HG03432 (cell line): ENCODE results near the gene ENAH.
"Not testable (repeated sequence)": the region's sequence is repeated elsewhere in the genome, so short reads cannot be mapped to it uniquely, and the experiment has no call there.

ENCODE experiments used
- ATAC-seq: cut with Tn5 transposase; IDR thresholded peaks from one replicate; pipeline ENCODE4 v1.9.1; 2021; ENCODE audit warnings: mild to moderate bottlenecking, moderate library complexity; ENCODE audit not compliant: unreplicated experiment

Gene ENAH

GRCh38 chr1:225532240-225532944 is 120.5 kb downstream of the ENAH start:
- no peak for ATAC-seq

GRCh38 chr1:225529726-225530125 is 123.2 kb downstream of the ENAH start:
- no peak for ATAC-seq

- no peak for ATAC-seq
Measured at GRCh38 chr1:225527575-225527974, 125.3 kb downstream of the ENAH start.

GRCh38 chr1:225526878-225527277 is 126.0 kb downstream of the ENAH start:
- ATAC-seq = no peak

- no peak for ATAC-seq
Measured at GRCh38 chr1:225525377-225525776, 127.5 kb downstream of the ENAH start.

GRCh38 chr1:225524570-225524969 is 128.4 kb downstream of the ENAH start:
- no peak for ATAC-seq

GRCh38 chr1:225523263-225523950 is 129.5 kb downstream of the ENAH start:
- ATAC-seq = no peak

GRCh38 chr1:225522588-225523262 is 130.2 kb downstream of the ENAH start:
- ATAC-seq = no peak

GRCh38 chr1:225520587-225521227 is 132.2 kb downstream of the ENAH start:
- ATAC-seq = no peak

GRCh38 chr1:225519166-225519863 is 133.6 kb downstream of the ENAH start:
- ATAC-seq = no peak

GRCh38 chr1:225517697-225518096 is 135.2 kb downstream of the ENAH start:
- no peak for ATAC-seq

- ATAC-seq = no peak
Measured at GRCh38 chr1:225517221-225517620, 135.7 kb downstream of the ENAH start.

GRCh38 chr1:225514671-225515081 is 138.2 kb downstream of the ENAH start:
- no peak for ATAC-seq

GRCh38 chr1:225513576-225513975 is 139.3 kb downstream of the ENAH start:
- ATAC-seq = not testable (repeated sequence)

- no peak for ATAC-seq
Measured at GRCh38 chr1:225511828-225512381, 141.0 kb downstream of the ENAH start.

- not testable (repeated sequence) for ATAC-seq
Measured at GRCh38 chr1:225510740-225511139, 142.2 kb downstream of the ENAH start.

- no peak for ATAC-seq
Measured at GRCh38 chr1:225509770-225510169, 143.2 kb downstream of the ENAH start.

- ATAC-seq = no peak
Measured at GRCh38 chr1:225509376-225509707, 143.6 kb downstream of the ENAH start.

GRCh38 chr1:225508538-225509375 is 144.2 kb downstream of the ENAH start:
- no peak for ATAC-seq

GRCh38 chr1:225506727-225507126 is 146.2 kb downstream of the ENAH start:
- no peak for ATAC-seq
